Measurements from ENCODE around the gene RIMS4.

The RIMS4 gene

DNA sequence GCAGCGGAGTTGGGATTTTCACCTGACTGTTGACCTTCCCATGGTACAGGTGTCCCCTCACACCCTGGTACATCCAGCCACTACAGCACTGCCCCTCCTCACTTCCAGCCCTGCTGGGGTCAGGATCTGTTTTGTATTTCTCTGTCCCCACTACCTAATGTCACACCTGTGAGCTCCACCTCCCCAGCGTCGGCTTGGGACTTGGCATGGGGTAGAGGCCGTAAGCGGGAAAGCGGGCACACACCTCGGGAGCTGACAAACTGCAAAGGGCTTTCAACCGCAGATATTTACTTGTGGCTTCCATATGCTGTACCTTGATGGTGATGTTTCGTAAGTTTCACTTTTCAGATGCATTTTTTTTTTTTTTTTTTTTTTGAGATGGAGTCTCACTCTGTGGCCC, 100.5 kb downstream of the RIMS4 start:
- no peak for DNase-seq (ENCODE audit: low read depth)
- TF ChIP-seq, protein P1, sequence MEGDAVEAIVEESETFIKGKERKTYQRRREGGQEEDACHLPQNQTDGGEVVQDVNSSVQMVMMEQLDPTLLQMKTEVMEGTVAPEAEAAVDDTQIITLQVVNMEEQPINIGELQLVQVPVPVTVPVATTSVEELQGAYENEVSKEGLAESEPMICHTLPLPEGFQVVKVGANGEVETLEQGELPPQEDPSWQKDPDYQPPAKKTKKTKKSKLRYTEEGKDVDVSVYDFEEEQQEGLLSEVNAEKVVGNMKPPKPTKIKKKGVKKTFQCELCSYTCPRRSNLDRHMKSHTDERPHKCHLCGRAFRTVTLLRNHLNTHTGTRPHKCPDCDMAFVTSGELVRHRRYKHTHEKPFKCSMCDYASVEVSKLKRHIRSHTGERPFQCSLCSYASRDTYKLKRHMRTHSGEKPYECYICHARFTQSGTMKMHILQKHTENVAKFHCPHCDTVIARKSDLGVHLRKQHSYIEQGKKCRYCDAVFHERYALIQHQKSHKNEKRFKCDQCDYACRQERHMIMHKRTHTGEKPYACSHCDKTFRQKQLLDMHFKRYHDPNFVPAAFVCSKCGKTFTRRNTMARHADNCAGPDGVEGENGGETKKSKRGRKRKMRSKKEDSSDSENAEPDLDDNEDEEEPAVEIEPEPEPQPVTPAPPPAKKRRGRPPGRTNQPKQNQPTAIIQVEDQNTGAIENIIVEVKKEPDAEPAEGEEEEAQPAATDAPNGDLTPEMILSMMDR (IDR thresholded peaks at IDR 0.05; ENCODE audit: insufficient read depth, low read depth, low read length, missing control alignments), result no peak
- H3K4me3 ChIP-seq (ENCODE audit: low read length), result no peak overlapping the region

GRCh38 chr20:44709380-44709779, 101.0 kb downstream of the RIMS4 start:
- H3K4me3 ChIP-seq (ENCODE audit: low read length), result no peak overlapping the region
- no peak for DNase-seq (ENCODE audit: low read depth)
- TF ChIP-seq, protein P1 (IDR thresholded peaks at IDR 0.05; ENCODE audit: insufficient read depth, low read depth, low read length, missing control alignments), result no peak

DNA sequence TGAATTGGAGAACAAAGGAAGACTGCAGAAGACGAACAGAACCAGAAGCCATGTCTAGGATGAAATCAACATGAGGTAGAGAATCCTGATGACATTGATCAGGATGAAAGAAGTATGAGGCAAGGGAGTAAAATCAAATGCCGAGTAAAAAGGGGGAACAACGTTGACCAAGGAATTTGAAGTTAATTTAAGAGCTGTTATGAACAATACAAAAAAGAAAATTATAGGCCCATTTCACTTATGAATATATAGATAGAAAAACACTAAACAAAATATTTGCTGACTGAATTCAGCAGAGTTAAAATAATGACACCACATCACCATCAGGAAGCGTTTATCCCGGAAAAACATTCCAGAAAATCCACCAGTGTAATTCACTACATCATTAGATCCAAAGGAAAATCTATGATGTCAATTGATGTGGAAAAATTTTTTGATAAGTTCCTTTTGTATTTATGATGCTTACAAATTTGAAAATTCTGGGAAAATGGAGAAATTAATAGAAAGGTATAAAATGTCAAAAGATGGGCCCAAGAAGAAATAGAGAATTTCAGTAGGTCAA, 103.2 kb downstream of the RIMS4 start:
- TF ChIP-seq, protein P1 (IDR thresholded peaks at IDR 0.05; ENCODE audit: insufficient read depth, low read depth, low read length, missing control alignments), result no peak
- DNase-seq (ENCODE audit: low read depth), result no peak
- H3K4me3 ChIP-seq (ENCODE audit: low read length), result no peak overlapping the region

GRCh38 chr20:44706301-44707017, 103.9 kb downstream of the RIMS4 start:
- TF ChIP-seq, protein P1 (IDR thresholded peaks at IDR 0.05; ENCODE audit: insufficient read depth, low read depth, low read length, missing control alignments), result no peak
- DNase-seq (ENCODE audit: low read depth), result no peak
- H3K4me3 ChIP-seq (ENCODE audit: low read length), result no peak overlapping the region

DNA sequence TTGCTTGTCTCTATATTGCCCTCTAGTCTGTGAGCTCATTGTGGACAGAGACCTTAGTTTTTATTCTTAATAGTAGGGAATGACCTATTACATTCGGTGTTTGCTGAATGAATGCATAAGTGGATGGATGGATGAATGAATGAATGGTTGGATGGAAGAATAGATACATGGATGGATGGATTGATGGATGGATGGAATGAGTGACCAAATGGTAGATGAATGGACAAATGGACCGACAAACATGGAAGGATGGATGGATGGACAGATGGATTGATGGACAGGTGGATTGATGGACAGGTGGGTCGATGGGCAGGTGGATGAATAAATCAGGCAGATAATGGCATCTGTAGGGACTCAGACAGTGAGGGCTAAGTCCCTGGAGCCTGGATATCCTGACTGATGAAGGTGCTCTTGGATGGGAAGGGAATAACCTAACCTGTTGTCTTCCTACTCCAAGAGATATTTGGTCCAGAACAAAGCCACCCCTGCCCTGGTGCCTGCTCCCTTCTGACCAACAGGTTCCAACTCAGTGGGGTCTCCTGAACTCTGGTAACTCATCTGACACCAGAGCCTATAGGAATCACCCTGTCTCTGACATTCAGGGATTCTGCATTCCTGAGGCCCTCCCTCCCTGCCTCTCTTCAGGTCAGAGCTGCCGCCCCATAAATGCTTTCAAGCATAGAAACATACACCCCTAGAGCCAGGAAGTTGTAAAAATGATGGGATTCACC, 104.8 kb downstream of the RIMS4 start:
- no peak overlapping the region for H3K4me3 ChIP-seq (ENCODE audit: low read length)
- no peak for DNase-seq (ENCODE audit: low read depth)
- TF ChIP-seq, protein P1 (IDR thresholded peaks at IDR 0.05; ENCODE audit: insufficient read depth, low read depth, low read length, missing control alignments), result no peak

DNA sequence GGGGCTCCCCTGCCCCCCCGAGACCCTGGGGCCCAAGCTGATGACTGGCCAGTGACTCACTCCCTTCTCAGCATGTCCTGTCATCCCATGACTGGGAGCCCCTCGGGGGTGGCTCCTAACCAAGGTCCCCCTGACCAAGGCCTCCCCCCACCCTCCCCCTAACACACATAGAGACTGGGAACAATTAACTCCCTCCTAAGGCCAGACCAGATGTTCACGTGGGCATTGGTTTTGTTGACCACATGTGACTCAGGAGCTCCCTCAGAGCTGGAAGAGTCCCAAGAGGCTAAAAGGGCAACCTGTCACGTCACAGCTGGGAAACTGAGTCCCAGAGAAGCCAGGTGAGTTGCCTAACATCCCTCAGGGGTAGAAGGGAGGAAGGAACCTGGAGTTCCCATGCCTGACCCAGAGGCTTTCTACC, 105.8 kb downstream of the RIMS4 start:
- no peak overlapping the region for H3K4me3 ChIP-seq (ENCODE audit: low read length)
- TF ChIP-seq, protein P1 (IDR thresholded peaks at IDR 0.05; ENCODE audit: insufficient read depth, low read depth, low read length, missing control alignments), result no peak
- DNase-seq (ENCODE audit: low read depth), result no peak
